NOMO-1 treated with DMSO at 0.1 percent for 48 hours (cell line): ENCODE results near the gene ATXN1.

Experiments used
- DNase-seq: peaks from one replicate; lab custom pipeline; 2025; ENCODE audit not compliant: unreplicated experiment; lab: John Stamatoyannopoulos, UW

ATXN1 gene

DNA sequence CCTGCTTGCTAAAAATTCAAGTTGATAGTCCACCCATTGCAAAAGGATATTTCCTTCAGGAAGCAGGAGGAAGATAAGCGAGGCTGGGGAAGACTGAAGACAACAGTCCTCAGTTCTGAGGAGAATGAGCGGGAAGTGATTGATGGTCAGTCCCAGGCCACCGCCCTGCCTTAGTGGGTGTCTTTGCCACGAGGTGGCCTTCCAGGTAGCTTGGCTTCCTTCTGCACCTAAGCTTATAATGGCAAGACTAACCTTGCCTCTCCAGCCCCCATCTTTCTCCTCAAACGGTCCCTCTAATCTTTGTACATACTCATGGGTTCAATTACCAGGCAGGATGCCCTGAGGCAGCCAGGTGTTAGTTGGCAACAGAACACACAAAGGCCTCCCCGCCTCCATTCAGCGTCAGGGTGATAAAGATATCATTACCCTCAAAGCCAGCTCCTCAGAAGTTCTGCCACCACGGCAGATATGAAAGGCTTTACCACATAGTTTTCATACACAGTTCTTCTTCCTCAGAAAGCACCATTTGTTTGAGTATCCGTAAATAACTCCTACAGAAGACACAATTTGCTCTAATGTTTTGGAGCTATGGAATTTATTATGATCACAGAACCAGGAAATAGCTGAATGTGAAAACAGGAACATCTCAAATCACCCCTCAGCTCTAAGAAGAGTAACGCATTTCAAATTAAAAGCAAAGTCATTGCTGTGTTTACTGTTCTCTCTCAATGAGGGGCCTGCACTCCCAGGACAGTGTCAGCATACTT lies 249.4 kb downstream of the ATXN1 start:
- DNase-seq = peak; percentile 36

DNA sequence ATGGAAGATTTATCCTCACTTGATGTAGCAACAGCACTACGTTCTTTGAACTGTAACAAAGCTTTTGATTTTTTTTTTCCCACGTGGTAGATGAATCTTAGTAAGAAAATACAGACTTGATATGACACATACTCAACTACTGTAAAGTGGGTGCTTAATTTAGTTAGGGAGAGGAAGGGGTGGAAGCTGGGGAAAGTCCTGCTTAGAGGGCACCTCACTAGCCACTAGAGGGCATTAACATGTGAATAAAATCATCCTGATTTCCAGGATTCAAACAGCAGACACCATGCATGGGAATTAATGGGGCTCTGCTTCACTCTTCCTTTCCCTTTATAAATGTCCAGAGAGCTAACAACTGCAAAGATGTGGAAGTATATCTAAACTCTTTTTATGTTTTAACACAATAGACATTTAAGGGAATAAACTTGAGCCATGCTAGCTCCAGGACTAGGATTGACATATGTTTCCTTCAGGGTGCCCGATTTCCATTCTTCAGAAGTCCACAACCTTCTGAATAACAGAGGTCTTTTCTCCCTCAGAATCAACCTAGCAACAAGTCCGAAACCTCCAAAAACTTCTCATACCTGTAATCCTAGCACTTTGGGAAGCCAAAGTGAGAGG lies 250.1 kb downstream of the ATXN1 start:
- peak; percentile 5 for DNase-seq

DNA sequence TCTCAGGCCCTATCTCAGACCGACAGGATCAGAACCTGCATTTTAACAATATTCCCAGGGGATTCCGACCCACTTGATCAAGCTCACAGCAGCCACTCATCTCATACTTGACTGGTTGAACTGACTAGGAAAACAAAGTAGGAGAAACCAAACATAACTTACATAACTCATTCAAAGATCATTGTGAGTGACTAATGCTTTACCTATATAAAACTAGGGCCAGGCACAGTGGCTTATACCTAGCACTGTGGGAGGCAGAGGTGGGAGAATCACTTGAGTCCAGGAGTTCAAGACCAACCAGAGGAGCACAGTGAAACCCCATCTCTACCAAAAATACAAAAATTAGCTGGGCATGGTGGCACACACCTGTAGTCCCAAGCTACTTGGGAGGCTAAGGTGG lies 251.0 kb downstream of the ATXN1 start:
- DNase-seq = no peak

DNA sequence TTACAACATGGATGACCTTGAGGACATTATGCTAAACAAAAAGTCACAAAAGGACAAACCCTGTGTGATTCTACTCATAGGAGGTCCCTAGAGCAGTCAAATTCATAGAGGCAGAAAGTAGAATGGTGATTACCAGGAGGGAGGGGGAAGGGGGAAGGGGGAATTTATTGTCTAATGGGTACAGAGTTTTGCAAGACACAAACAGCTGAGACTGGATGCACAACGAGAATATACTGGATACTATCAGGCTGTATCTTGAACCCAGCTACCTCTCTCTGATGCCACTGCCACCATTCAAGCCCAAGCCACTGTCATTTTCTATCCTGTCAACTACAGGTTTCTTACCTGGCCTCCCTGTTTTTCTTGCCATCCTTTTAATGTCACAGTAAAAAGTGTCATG lies 252.3 kb downstream of the ATXN1 start:
- DNase-seq = no peak

DNA sequence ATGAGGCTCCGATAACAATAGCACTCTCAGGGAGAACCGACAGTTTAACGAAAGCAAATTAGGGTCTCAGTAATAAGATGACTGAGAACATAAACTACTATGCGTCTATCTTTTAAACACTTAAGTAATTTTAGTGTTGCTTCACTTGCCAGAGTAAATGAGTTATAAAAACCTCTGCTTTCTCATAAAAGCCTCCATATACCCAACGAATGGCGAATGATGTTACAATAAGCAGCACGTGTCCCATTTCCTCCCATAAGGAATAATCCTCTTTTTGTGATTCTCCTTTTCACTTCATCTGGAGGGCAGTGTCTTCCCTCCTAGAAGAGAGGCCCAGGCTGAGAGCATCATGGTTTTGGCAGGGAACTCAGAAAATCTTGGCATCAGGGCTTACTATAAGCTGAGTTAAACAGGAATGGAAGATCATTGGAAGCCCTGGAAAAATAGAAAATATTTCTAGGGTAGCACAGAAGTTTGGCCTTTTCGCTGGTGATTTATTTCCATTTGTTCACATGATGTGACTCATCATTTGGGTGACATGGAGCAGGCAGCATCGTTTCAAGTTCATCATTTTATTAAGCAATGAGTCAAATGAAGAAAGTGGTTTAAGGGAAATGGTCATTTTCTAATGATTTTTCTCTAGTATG lies 255.4 kb downstream of the ATXN1 start:
- peak; percentile 62 for DNase-seq

DNA sequence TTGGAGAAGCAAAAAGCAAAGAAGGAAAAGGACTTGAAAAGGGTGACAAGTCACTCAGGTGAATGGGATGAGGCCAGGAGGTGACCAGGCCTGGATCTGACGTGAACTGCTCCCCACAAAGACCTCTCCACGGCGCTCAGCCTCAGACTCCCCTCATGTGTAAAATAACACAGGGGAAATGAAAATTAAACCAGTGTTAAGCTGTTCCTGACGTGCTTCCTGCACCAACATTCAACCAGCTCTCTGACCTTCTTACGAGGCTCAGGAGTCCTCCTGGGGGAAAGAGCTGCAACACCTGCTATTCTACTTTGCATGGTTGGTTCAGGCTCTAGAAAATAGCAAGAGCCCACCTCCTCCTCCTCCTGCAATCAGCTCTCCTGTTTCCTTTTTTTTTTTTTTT lies 256.7 kb downstream of the ATXN1 start:
- peak; percentile 1 for DNase-seq

DNA sequence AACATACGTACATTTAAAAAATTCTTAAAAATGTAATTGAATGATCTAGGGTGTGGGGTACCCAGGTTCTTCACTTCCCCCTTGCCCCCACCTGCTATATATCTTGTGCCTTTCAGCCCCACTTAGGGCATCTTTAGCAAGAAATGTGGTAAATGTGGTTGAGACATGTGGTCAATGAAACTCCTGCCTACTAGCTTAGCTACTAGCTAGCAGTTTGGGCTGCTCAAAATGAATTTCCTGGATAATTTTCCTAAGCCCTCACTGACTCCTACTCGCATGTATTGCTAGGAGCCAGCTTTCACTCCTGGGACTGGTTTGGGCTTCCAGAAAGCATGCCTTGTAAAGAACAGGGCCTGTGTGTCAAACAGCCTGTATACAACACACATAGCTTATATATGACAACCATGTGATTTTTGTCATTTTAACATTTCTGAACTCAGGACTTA lies 257.3 kb downstream of the ATXN1 start:
- DNase-seq = peak; percentile 77

DNA sequence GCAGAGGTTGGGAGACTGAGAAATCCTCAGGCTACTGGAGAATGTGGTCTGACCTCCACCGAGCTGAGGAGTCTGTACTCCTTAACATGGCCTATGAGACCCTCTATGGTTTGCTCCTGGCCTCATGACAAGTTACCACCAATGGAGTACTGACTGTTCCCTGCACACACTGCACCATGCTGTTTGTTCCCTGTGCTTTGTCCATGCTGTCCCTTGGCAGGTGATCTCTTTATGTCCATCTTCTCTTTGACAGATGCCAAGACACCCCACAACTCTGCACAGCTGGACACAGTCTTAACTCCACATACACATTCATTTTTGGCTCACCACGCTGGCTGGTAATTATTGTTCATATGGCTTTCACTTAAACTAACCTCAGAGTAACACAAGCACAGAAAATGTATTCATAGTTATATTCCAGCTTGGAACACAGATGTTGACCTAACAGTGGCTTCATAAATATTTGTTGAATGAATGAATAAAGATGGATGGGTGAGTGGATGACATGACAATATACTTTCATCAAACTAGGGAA lies 258.0 kb downstream of the ATXN1 start:
- DNase-seq = no peak

DNA sequence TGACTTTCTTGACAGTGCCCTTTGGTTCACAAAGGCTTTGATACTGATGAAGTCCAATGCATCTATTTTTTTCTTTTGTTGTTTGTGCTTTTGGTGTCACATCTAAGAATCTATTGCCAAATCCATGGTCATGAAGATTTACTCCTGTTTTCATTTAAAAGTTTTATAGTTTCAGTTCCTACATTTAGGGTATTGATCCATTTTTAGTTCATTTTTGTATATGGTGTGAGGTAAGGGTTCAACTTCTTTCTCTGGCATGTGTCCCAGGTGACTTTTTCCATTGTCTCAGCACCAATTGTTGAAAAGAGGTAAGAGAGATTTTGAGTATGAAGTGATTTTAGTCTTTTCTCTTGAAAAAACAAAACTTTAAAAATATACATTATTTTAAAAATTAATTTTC lies 262.3 kb downstream of the ATXN1 start:
- no peak for DNase-seq

DNA sequence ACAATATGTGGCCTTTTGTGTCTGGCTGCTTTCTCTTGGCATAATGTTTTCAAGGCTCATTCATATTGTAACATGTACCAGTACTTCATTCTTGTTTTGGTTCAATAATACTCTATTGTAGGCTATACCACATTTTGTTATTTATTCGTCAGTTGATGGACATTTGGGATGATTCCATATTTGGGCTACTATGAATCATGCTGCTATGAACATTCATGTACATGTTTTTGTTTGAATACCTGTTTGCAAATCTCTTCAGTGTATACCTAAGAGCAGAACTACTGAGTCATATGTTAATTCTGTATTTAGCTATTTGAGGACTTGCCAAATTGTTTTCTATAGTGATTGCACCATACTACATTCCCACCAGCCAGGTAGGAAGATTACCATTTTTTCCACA lies 263.0 kb downstream of the ATXN1 start:
- DNase-seq = no peak

DNA sequence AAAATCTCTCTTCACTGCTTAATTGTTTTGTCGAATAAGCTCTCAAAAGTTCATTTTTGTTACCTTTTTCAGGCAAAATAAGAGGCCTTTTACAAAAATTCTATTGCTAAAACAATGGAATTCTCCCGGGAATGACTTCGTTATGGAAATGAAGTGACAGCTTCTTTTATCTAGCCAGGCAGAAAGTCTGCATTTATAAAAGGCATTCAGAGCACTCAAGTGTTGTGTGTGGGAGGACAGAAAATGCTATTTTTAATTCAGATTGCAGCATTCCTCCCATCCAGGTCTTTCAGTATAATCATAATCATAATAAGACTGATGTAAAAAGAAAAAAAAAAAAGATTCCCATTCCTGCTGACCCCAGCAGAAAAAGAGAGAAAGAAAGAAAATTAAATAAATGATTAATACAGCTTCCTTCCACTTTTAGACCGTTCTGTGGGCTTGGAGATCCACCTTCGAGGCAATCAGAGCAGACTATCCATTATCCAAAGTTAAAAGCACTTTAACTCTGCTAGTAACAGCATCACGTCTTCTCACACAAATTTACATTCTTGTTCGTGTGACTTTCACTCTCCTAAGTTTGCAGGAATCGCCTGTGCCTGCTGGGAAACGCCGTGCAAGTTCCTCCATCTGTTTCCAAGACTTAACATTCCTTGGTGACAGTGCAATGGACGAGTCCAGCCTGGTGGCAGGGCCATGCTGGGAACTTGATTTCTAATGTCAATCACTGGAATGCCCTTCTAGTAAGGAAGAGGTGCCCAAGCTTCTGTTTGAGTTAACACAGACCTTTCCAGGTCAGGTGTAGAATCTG lies 264.1 kb downstream of the ATXN1 start:
- DNase-seq = no peak

DNA sequence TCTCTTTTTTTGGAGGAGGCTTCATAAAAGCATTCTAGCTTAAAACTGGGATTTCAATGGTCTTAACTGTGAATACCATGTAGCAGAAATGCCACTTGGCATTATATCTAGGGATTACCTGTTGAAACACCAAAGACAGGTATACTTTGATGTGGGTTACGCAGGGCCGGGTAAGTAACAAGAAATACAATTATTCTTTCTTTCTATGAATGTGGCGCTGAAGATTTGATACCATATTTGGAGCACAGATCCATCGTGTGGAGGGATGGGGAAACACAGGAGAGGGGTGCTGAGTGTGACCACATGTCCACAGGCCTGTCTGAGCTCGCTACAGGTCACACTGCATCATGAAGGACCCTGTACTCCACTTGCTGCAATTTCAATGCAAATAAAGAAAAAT lies 265.1 kb downstream of the ATXN1 start:
- DNase-seq = no peak

DNA sequence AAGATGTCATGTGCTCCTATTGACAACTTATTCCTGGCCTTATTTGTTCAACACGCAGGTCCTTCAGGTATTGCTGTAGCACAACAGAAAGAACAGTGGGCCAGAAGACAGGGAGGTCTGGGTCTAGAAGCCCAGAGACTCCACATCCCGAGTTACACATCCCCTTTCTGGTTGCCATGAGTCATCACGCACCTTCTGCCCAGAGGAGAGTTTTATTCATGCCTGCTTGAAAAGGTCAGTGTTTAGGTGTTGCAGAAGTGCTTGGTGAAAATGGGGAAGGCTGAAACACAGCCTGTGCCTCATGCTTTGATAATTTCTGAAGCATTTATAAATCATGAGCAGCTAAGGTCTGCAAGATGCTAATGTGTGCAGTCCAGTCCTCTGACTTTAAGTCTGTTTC lies 266.5 kb downstream of the ATXN1 start:
- DNase-seq = peak; percentile 86

DNA sequence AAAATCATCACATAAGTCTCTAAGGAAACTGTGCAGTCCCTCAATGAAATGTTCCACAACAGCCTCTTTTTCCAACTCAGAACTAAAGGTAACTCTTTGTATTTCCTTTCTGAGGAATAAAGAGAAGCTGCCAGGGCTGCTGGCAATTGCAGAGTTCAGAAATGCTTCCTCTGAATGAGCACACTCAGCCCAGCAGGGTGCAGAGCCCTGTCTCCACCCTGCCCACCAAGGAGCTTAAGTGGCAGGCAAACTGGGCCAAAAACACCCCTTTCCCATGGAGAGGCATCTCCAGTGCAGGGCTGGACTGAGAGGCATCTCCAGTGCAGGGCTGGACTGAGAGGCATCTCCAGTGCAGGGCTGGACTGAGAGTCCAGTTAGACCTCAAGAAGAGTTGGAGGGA lies 267.5 kb downstream of the ATXN1 start:
- no peak for DNase-seq

DNA sequence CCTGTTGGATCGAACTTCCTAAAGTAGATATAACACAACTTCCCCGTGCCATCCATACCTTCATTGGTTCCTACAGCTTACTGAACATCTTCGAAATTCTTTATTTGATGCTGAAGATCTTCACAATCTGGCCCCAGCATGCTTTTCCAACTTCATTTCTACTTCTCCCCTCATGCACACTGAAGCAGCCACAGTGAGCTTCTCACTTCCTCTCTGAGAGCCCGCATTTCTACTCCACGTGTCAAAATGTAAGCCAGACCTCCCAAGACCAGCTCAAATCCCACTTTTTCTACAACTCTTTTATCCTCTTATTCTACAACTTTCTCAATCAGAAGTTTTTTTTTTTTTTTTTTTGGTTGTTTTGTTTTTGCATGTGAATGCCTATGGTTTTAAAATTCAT lies 268.1 kb downstream of the ATXN1 start:
- peak; percentile 51 for DNase-seq

DNA sequence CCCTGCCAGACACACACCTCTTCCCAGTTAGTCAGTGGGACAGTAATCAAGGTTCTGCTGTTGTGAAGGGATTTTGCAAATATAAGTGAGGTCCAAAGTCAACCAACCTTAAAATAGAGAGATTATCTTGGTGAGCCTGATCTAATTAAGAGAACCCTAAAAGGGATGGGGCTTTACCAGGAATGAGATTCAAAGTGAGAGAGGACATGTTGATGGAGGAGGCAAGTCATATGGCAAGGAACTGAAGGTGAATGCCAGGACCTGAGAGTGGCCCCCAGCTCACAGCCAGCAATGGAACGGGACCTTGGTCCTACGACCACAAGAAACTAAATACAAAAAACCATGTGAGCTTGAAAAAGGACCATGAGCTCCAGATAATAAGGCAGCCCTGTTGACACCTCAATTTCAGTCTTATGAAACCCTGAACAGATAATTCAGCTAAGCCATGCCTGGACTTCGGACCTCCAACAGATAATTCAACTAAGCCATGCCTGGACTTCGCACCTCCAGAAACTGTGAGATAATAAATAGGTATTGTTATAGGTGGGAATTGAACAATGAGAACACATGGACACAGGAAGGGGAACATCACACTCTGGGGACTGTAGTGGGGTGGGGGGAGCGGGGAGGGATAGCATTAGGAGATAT lies 269.5 kb downstream of the ATXN1 start:
- no peak for DNase-seq

DNA sequence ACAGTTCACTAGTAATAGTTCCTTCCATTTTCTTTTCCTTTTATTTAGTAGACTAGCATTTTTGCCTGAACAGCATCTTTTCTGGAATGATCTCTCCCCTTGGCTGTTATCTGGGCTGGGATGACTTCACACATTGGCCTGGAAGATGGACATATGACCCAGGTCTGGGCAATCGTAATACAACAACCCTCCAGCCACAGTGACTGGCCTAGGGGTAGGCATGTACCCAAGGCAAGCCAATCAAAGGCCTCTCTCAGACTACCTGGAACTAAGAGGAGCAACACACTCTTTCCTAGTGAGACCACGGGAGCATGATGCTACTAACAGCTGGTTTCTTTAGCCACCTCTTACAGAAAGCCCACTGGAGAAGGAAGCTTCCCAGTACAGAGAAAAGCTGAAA lies 270.6 kb downstream of the ATXN1 start:
- DNase-seq = no peak

DNA sequence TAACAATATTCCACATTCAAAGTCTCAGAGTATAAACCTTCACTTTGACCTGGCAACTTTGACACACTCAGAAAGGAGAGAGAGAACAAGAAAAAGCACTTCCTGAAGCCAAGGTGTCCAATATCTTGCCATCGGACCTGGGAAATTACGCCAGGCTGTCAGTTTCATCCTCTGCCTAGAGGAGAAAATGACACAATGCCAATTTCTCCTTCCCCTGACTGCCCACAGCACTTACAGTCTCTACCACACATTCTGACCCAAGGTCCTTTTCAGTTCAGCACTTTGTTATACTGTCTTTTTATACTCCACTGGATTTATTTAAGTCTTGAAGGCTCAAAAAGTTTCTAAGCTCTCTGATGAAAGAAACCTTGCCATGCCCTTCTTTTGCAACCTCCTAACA lies 272.4 kb downstream of the ATXN1 start:
- no peak for DNase-seq

DNA sequence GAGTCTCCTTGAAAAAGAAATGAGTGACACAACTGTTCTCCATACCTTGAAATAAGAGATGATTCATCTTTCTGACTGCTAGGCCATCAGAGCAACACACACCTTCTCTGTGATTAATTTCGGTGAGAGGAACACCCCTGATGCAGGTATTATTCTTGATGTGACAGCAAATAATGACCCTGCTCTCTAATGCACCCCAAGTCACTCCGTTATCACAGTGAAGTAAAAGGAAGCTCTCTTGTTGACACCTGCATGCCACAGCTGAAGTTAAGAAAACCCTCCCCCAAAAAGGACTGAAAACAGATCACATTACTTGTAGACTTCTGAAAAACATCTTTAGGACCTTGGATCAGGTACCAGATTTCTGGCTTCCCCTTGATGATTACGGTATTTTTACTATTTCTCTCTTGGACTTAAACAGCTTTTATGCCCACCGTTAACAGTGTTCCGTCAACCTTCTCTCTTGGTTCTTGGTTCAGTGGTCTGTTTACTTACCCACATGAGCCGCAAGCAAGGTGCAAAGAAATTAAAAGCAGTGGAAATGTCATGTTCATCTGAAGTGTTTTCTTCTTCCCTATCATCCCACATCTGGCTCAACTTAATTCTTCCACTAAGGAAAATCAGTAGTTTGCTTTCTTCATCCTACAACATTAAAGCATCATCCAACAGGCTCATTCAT lies 273.1 kb downstream of the ATXN1 start:
- no peak for DNase-seq

DNA sequence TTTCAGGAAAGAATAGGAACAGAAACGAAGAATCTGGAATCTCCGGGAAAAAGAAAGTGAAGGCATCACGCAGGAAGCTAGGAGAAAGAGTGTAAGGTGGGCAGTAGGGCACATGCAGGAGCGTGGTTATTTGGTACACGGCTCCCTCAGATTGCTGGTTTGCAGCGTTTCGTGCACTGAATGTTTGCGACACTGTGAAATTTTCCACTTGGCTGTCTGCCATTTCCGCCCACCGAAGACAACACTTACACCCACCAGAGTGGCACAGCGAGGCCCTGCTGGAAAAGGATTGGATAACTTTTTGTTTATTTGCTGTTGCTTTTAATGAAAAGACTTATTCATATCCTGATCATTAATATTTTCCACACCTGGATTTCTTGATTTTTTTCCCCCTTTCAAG lies 274.6 kb downstream of the ATXN1 start:
- no peak for DNase-seq
